ENCODE measurements around the gene TMEM176A.

TMEM176A gene

DNA sequence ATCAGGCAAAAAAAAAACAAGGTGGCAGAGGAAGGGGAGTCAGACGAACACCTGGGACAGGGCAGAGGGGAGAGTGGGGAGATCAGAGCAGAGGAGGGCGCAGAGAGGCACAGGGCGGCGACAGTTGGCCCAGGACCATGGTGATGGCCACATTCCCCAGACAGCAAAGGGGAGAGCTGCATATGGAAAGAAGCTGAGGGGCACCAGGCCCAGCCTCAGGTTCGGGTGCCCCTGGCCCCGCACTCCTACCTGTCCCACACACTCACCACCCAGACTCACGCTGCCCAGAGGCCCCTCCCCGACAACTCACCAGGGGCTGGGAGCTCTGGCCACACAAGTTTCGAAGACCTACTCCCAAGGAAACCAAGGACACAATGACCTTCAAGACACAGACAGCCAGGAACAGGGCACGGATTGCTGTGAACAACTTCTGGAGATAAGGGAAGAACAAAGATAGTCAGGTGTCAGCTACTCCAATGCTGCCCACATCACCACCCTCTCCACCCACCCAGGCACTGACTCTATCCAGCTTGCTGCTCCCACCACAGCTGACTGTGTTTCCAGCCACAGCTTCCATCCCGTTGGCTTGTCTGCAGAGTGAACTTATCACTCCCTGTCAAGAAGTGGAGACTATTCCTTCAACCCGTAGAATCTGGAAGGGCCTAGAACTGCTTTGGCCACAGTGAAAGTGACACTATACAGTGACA is 8.7 kb upstream of the TMEM176A start:
- Histone ChIP-seq H3K4me2 (ENCODE audit: low read length) (no peak overlapping the region), H3K9ac (no peak overlapping the region), H3K27me3 (ENCODE audit: control insufficient read depth, insufficient read depth, low read length) (no peaks in the 10 kb centered on the region), H3K9me3 (ENCODE audit: control insufficient read depth, low read length) (no peaks in the 10 kb centered on the region), H3K4me1 (peaks cover 15% of the 10 kb centered on the region), H3K27ac (no peak overlapping the region), H3K79me2 (no peaks in the 10 kb centered on the region), H2AFZ (no peak overlapping the region), H3K4me3 (ENCODE audit: low read depth, low read length) (no peak overlapping the region), H3K36me3 (ENCODE audit: control insufficient read depth, insufficient read depth, low read length) (no peaks in the 10 kb centered on the region)
- TF ChIP-seq, protein P1, sequence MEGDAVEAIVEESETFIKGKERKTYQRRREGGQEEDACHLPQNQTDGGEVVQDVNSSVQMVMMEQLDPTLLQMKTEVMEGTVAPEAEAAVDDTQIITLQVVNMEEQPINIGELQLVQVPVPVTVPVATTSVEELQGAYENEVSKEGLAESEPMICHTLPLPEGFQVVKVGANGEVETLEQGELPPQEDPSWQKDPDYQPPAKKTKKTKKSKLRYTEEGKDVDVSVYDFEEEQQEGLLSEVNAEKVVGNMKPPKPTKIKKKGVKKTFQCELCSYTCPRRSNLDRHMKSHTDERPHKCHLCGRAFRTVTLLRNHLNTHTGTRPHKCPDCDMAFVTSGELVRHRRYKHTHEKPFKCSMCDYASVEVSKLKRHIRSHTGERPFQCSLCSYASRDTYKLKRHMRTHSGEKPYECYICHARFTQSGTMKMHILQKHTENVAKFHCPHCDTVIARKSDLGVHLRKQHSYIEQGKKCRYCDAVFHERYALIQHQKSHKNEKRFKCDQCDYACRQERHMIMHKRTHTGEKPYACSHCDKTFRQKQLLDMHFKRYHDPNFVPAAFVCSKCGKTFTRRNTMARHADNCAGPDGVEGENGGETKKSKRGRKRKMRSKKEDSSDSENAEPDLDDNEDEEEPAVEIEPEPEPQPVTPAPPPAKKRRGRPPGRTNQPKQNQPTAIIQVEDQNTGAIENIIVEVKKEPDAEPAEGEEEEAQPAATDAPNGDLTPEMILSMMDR (IDR thresholded peaks at IDR 0.05), result no peak

DNA sequence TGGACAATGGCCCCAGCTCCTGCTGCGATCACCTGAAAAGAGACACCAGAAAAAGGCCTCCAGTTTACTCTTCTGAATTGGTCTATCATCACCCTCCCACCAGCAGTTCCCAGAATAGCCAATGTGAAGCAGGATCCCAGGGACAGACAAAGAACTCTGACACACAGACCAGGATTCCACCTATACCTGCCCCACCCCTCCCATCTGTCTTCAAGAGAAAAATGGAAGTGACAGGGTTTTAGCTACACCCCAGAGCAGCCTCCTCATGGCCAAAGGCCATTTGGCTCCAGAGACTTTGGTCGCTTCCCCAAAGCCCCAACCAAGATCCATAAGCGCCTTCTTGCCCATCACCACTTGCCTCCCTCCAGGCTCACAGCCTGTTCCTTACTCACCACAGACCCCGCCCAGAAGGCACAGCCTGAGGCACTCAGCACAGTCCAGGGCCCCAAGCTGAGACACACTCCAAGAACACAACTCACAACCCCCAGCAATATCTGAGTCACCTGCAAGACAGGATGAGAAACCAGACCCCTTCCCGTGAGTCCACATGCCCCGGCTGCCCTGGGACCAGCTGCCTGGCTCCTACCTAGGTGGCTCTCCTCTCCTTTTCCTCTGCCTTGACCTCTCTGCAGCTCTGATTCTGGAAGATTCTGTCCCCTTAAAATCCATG is 6.9 kb upstream of the TMEM176A start:
- H3K9me3 ChIP-seq (ENCODE audit: control insufficient read depth, low read length), result no peaks in the 10 kb centered on the region
- no peaks in the 10 kb centered on the region for H3K4me1 ChIP-seq
- no peak overlapping the region for H3K27ac ChIP-seq
- TF ChIP-seq, protein P1 (IDR thresholded peaks at IDR 0.05), result no peak
- H3K9ac ChIP-seq, result no peak overlapping the region
- no peaks in the 10 kb centered on the region for H3K79me2 ChIP-seq
- no peak overlapping the region for H3K4me2 ChIP-seq (ENCODE audit: low read length)
- no peak overlapping the region for H3K4me3 ChIP-seq (ENCODE audit: low read depth, low read length)
- H3K36me3 ChIP-seq (ENCODE audit: control insufficient read depth, insufficient read depth, low read length), result no peaks in the 10 kb centered on the region
- H2AFZ ChIP-seq, result no peak overlapping the region
- H3K27me3 ChIP-seq (ENCODE audit: control insufficient read depth, insufficient read depth, low read length), result no peaks in the 10 kb centered on the region

DNA sequence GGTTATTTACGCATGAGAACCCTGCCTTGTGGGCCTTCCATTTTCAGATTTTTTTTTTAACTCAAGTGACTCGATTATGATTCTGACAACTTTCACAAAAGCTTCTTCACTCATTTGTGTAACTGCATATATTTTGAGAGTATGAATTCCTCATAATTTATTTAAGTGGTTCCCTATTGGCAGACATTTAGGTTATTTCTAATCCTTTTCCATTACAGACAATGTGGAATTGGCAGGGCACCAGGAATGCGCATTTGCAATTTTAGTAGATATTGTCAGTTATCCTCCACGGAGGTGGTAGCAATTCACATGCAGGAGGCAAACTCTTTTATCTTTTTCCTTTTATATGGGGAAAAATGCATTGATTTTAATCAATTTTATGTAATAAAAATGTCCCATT is 2.9 kb upstream of the TMEM176A start:
- H3K9ac ChIP-seq, result no peak overlapping the region
- H3K79me2 ChIP-seq, result no peaks in the 10 kb centered on the region
- no peak overlapping the region for H2AFZ ChIP-seq
- no peaks in the 10 kb centered on the region for H3K27me3 ChIP-seq (ENCODE audit: control insufficient read depth, insufficient read depth, low read length)
- no peak overlapping the region for H3K27ac ChIP-seq
- H3K9me3 ChIP-seq (ENCODE audit: control insufficient read depth, low read length), result no peaks in the 10 kb centered on the region
- TF ChIP-seq, protein P1 (IDR thresholded peaks at IDR 0.05), result no peak
- no peaks in the 10 kb centered on the region for H3K36me3 ChIP-seq (ENCODE audit: control insufficient read depth, insufficient read depth, low read length)
- no peaks in the 10 kb centered on the region for H3K4me1 ChIP-seq
- no peak overlapping the region for H3K4me2 ChIP-seq (ENCODE audit: low read length)
- H3K4me3 ChIP-seq (ENCODE audit: low read depth, low read length), result no peak overlapping the region

DNA sequence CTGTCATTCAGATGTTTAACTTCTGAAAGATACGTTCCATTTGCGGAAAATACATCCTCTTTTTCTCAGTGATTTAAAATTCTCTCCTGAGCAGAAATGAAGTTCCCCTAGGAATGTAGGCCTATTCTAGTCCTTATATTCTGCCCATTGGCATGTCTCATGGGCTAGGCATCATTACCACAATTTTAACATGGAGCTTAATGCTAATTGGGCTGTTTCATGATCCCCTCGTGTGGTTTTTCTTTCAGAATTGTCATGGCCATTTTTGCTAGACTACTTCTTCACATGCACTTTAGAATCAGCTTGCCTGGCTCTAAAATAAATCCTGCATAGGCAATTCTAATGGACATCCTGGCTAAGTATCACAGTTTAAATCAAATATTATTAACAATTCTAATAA is 1.4 kb upstream of the TMEM176A start:
- no peak overlapping the region for H3K27ac ChIP-seq

More for the DNA sequence above, 1.4 kb upstream of the TMEM176A start:
- Histone ChIP-seq H3K9me3 (ENCODE audit: control insufficient read depth, low read length) (no peaks in the 10 kb centered on the region), H3K9ac (no peak overlapping the region), H3K4me1 (no peaks in the 10 kb centered on the region), H2AFZ (no peak overlapping the region), H3K27me3 (ENCODE audit: control insufficient read depth, insufficient read depth, low read length) (no peaks in the 10 kb centered on the region), H3K79me2 (no peaks in the 10 kb centered on the region), H3K36me3 (ENCODE audit: control insufficient read depth, insufficient read depth, low read length) (no peaks in the 10 kb centered on the region), H3K4me2 (ENCODE audit: low read length) (no peak overlapping the region), H3K4me3 (ENCODE audit: low read depth, low read length) (no peak overlapping the region)
- TF ChIP-seq, protein P1 (IDR thresholded peaks at IDR 0.05), result no peak
